LNCaP clone FGC (cell line): Measurements from ENCODE around the gene ATP6V1G3.
"Not testable (repeated sequence)": the region's sequence is repeated elsewhere in the genome, so short reads cannot be mapped to it uniquely, and the experiment has no call there.

Experiments used
- DNase-seq: peaks from one replicate; pipeline ENCODE4 v3.0.0-alpha.2; 2011; ENCODE audit warnings: low read depth
- H3K4me3 ChIP-seq: 2 replicates; pipeline ENCODE4 v1.5.1; 2011; ENCODE audit warnings: mild to moderate bottlenecking, low read depth, low read length, control low read depth
- CTCF ChIP-seq: IDR thresholded peaks from 2 replicates; pipeline ENCODE4 v1.5.1; 2012; ENCODE audit warnings: mild to moderate bottlenecking; ENCODE audit not compliant: control insufficient read depth, insufficient read depth; ENCODE audit errors: extremely low read depth

Gene ATP6V1G3

GRCh38 chr1:198483645-198484044 lies 56.8 kb downstream of the ATP6V1G3 start:
- no peak for TF ChIP-seq CTCF
- no peak overlapping the region for H3K4me3 ChIP-seq
- no peak for DNase-seq

- no peak for DNase-seq
These were observed 57.5 kb downstream of the ATP6V1G3 start for GRCh38 chr1:198483006-198483405.

DNA sequence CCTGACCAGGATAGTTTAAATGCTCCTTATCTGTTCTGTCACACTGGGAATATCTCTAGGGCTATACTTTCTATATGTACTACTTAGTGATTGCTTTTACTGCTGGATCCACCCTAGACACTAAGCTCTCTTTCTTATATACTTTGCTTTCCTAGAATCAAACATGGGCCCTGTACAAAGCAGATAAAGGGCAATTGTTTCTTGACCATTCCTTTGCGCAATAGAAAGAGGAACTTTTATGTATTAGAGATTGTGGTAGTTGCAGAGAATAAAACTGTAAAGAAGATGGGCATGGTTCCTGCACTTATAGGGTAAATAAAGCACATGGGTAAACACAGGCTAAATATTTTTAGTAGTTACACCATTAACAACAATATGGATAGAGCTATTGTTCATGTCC lies 58.8 kb downstream of the ATP6V1G3 start:
- DNase-seq: no peak
- no peak for TF ChIP-seq CTCF
- H3K4me3 ChIP-seq: no peak overlapping the region

More at GRCh38 chr1:198483006-198483405, 57.5 kb downstream of the ATP6V1G3 start:
- TF ChIP-seq CTCF: no peak
- no peak overlapping the region for H3K4me3 ChIP-seq

DNA sequence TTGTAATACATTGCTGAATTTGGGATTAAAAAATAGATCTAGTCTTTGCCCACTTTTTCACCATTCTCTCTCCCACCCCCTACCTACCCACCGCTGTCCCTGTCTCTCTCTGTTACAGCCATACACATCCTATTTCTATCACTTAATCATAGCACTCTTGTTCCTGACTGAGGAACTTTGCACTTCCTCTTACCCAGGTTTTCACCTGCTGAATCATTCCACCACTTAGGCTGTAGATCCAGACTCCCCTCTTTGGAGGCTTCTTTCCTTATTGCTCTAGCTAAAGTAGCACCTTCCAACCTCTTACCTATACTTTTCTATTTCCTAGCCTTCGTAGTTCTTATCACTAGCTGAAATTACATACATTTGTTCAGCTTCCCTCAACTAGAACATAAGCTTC lies 59.6 kb downstream of the ATP6V1G3 start:
- no peak for TF ChIP-seq CTCF
- DNase-seq: no peak
- no peak overlapping the region for H3K4me3 ChIP-seq

GRCh38 chr1:198477354-198477753 lies 63.1 kb downstream of the ATP6V1G3 start:
- H3K4me3 ChIP-seq: not testable (repeated sequence)

More at GRCh38 chr1:198477354-198477753, 63.1 kb downstream of the ATP6V1G3 start:
- not testable (repeated sequence) for DNase-seq
